Measurements from ENCODE around the gene WDR11. TPM values are rescaled to one million over a fixed set of nuclear protein-coding genes. Genes with fewer than 3 reads are reported as not detected.
"Not testable (repeated sequence)": the region's sequence is repeated elsewhere in the genome, so short reads cannot be mapped to it uniquely, and the experiment has no call there.

Gene WDR11
- total RNA-seq, 1 donor from 2014 or later, result 45.4 TPM

DNA sequence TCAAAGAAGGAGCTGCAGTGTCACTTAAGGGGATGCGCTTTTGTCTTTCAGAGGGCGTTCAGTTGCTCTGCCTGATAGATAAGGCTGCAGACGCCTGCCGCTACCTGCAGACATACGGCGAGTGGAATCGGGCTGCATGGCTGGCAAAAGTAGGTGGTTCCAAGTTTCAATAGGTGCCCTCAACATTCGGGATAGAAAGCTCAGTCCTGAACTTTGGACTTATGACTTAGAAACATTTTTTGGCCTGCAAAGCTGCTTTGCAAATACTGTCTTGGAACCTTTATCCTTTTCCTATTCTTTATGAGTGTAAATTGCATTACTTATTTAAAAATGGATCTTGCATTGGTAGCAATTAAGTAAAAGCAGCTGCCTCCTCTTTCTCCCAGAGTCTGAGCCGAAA lies 54.1 kb downstream of the WDR11 start:
- H3K4me1 Mint-ChIP-seq, result no peaks in the 10 kb centered on the region
- H3K4me3 Mint-ChIP-seq, result no peak overlapping the region
- H3K36me3 Mint-ChIP-seq (ENCODE audit: low read depth), result peaks cover 41% of the 10 kb centered on the region
- TF ChIP-seq, protein P1, sequence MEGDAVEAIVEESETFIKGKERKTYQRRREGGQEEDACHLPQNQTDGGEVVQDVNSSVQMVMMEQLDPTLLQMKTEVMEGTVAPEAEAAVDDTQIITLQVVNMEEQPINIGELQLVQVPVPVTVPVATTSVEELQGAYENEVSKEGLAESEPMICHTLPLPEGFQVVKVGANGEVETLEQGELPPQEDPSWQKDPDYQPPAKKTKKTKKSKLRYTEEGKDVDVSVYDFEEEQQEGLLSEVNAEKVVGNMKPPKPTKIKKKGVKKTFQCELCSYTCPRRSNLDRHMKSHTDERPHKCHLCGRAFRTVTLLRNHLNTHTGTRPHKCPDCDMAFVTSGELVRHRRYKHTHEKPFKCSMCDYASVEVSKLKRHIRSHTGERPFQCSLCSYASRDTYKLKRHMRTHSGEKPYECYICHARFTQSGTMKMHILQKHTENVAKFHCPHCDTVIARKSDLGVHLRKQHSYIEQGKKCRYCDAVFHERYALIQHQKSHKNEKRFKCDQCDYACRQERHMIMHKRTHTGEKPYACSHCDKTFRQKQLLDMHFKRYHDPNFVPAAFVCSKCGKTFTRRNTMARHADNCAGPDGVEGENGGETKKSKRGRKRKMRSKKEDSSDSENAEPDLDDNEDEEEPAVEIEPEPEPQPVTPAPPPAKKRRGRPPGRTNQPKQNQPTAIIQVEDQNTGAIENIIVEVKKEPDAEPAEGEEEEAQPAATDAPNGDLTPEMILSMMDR (conservative IDR thresholded peaks at IDR 0.05), result no peak
- no peak overlapping the region for H3K27ac Mint-ChIP-seq (ENCODE audit: unreplicated experiment)
- H3K9me3 Mint-ChIP-seq, result peaks cover 6% of the 10 kb centered on the region
- H3K27me3 Mint-ChIP-seq (ENCODE audit: low read depth), result no peaks in the 10 kb centered on the region
- DNase-seq (ENCODE audit: low read depth, low spot score), result no peak

DNA sequence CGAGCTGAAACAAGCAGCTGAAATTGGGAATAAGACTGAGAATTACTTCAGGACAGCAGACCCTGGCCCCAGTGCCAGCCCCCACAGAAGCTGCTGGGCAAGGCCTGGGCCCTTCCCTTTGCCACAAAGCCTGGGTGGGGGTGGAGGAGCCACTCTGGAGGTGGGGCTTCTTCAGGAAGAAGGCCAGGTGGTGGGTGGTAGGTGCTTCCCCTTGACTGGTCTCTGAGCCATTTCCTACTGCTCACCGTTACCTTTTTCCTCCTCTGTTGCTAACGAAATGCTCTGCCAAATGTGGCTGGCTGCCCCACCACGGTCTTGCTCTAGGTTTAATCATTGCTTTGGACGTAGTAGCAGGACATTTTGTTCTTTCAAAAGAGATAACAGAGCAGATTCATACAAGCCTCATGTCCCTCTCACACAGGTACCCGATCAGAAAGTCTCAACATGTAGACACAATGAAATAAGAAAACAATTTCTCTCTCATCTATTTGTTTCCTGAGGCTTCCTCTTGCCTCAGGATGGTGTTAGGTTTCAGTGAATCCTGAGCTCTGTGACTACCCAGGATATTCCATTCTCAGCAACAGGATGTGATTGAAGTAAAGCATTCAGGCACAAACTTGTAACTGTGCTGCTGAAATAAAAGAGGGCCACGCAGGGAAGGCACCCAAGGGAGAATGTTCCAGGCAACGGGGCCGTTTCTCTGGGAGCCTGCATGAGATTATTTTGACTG lies 66.5 kb downstream of the WDR11 start:
- H3K36me3 Mint-ChIP-seq (ENCODE audit: low read depth), result peaks cover 8% of the 10 kb centered on the region
- TF ChIP-seq, protein P1 (conservative IDR thresholded peaks at IDR 0.05), result no peak
- no peaks in the 10 kb centered on the region for H3K4me1 Mint-ChIP-seq
- H3K27ac Mint-ChIP-seq (ENCODE audit: unreplicated experiment), result no peak overlapping the region
- no peak for DNase-seq (ENCODE audit: low read depth, low spot score)
- no peak overlapping the region for H3K4me3 Mint-ChIP-seq
- peaks cover 4% of the 10 kb centered on the region for H3K9me3 Mint-ChIP-seq
- no peaks in the 10 kb centered on the region for H3K27me3 Mint-ChIP-seq (ENCODE audit: low read depth)

DNA sequence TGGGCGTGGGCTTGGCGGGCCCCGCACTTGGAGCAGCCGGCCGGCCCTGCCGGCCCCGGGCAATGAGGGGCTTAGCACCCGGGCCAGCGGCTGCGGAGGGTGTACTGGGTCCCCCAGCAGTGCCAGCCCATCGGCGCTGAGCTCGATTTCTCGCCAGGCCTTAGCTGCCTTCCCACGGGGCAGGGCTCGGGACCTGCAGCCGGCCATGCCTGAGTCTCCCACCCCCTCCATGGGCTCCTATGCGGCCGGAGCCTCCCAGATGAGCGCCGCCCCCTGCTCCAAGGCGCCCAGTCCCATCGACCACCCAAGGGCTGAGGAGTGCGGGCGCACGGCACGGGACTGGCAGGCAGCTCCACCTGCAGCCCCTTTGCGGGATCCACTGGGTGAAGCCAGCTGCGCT lies 72.7 kb downstream of the WDR11 start:
- H3K4me3 Mint-ChIP-seq; H3K27me3 Mint-ChIP-seq (ENCODE audit: low read depth); H3K9me3 Mint-ChIP-seq; H3K4me1 Mint-ChIP-seq; H3K27ac Mint-ChIP-seq (ENCODE audit: unreplicated experiment); DNase-seq (ENCODE audit: low read depth, low spot score); H3K36me3 Mint-ChIP-seq (ENCODE audit: low read depth): not testable (repeated sequence)

GRCh38 chr10:120926611-120927010 lies 75.4 kb downstream of the WDR11 start:
- Mint-ChIP-seq H3K27me3 (ENCODE audit: low read depth) (no peaks in the 10 kb centered on the region), H3K9me3 (no peaks in the 10 kb centered on the region), H3K4me3 (no peak overlapping the region), H3K36me3 (ENCODE audit: low read depth) (no peaks in the 10 kb centered on the region), H3K4me1 (no peaks in the 10 kb centered on the region), H3K27ac (ENCODE audit: unreplicated experiment) (peak overlapping the region; percentile 78)
- TF ChIP-seq, protein P1 (conservative IDR thresholded peaks at IDR 0.05), result no peak
- no peak for DNase-seq (ENCODE audit: low read depth, low spot score)

- Mint-ChIP-seq H3K4me1 (no peaks in the 10 kb centered on the region), H3K4me3 (no peak overlapping the region), H3K27ac (ENCODE audit: unreplicated experiment) (no peak overlapping the region), H3K9me3 (no peaks in the 10 kb centered on the region), H3K27me3 (ENCODE audit: low read depth) (no peaks in the 10 kb centered on the region), H3K36me3 (ENCODE audit: low read depth) (no peaks in the 10 kb centered on the region)
- no peak for DNase-seq (ENCODE audit: low read depth, low spot score)
- TF ChIP-seq, protein P1 (conservative IDR thresholded peaks at IDR 0.05), result no peak
Observed at GRCh38 chr10:120927352-120927751, 76.2 kb downstream of the WDR11 start.

- Mint-ChIP-seq H3K27me3 (ENCODE audit: low read depth) (no peaks in the 10 kb centered on the region), H3K36me3 (ENCODE audit: low read depth) (no peaks in the 10 kb centered on the region), H3K4me1 (no peaks in the 10 kb centered on the region), H3K9me3 (no peaks in the 10 kb centered on the region), H3K27ac (ENCODE audit: unreplicated experiment) (no peak overlapping the region), H3K4me3 (no peak overlapping the region)
- no peak for DNase-seq (ENCODE audit: low read depth, low spot score)
- TF ChIP-seq, protein P1 (conservative IDR thresholded peaks at IDR 0.05), result no peak
Observed at GRCh38 chr10:120929166-120929565, 78.0 kb downstream of the WDR11 start.

Measured in neural crest cell (in vitro differentiated cells).